H54 (cell line): ENCODE data around the gene RNF17.
"Not testable (repeated sequence)": the region's sequence is repeated elsewhere in the genome, so short reads cannot be mapped to it uniquely, and the experiment has no call there.

Experiments used
- DNase-seq: peaks from one replicate; pipeline ENCODE4 v3.0.0; 2011; ENCODE audit warnings: low spot score, mixed read lengths; ENCODE audit not compliant: insufficient read length
- FAIRE-seq: peaks from 3 replicates; lab custom pipeline; 2011; peaks lifted over from hg19 to GRCh38; lab: Jason Lieb, UNC
- POLR2A ChIP-seq: IDR thresholded peaks from 2 replicates; pipeline ENCODE4 v1.6.1; 2011; ENCODE audit warnings: low read depth, mild to moderate bottlenecking, low read length

The RNF17 gene

DNA sequence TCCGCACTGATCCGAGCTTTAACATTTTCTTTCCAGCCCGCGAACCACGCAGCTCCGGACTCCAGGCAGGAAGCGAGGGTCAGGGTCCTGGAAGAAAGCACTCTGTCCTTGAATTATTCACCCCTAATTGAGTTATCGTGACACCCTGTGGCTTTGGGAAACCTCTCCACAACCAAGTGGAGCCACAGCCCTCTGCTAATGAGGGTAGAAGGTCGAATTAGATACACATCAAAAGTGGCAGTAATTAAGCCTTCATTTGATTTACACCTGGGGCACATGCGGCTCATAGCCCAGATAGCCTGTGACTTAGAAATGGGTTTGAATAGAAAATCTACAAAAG is 15.9 kb upstream of the RNF17 start:
- TF ChIP-seq POLR2A = no peak
- FAIRE-seq (no peak), DNase-seq (no peak)

DNA sequence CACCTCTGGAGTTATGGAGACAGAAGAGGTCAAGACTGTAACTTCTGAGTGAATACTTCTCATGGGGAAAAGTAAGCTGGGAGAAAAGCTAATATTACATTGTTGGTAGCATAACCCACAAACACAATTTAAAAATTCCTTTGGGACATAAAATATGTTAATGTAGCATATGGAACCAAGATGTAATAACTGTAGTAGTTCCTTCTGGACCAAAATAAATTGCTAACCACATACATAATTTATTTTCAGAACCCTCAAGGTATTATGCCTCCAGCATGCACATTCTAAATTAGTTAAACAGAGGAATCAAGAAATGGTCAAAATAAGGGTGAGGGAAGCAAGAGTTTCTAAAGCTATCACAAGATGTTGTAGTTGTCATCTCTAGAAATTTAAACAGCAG is 4.8 kb upstream of the RNF17 start:
- DNase-seq (no peak), FAIRE-seq (no peak)
- TF ChIP-seq POLR2A = no peak

DNA sequence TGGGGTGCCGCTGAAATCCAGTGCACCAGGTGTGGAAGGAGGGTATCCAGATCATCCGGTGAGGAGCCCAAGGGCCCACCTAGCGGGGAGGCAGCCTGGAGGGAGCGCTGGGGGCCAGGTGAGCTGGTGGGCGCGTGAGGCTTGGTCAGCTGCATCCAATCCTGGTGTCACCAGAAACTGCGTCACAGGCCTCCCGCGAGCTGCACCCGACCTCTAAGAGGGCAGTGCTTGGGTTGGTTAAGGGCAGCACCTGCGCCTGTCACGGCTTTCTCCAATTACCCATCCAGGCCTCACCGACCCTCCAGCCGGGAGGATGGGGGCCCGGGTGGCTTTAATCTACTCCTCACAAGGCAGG is 284 bp downstream of the RNF17 start:
- FAIRE-seq (no peak), DNase-seq (no peak)
- TF ChIP-seq POLR2A = no peak

DNA sequence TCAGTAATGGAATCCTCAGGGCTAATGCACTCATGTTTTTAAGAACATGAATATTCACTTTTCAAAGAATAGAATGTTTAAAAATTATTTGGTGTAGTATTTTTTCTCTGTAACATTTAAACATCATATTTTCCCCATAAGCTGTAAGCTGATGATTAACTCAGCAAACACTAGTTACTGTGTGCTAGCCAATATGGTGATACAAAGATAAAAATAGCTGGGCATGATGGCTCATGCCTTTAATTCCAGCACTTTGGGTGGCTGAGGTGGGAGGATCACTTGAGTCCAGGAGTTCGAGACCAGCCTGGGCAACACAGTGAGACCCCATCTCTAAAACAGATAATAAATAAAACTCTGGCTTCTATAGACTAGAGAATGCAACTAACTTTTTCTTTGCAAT is 13.2 kb downstream of the RNF17 start:
- FAIRE-seq = no peak
- no peak for DNase-seq
- no peak for TF ChIP-seq POLR2A

DNA sequence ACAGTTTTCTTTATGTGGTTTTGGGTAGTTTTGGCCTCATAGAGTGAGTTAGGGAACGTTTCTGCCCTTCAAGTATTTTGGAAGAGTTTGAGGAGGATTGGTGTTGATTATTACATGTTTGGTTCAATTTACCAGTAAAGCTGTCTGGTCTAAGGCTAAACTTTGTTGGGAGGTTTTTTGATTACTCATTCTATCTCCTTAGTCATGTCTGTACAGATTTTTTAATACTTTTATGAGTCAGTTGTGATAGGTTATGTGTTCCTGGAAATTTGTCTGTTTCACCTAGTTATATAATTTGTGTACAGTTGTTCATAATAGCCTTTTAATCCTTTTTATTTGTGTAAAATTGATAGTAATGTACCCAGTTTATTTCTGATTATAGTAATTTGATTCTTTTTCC is 20.4 kb downstream of the RNF17 start:
- TF ChIP-seq POLR2A = no peak
- FAIRE-seq (no peak), DNase-seq (no peak)

DNA sequence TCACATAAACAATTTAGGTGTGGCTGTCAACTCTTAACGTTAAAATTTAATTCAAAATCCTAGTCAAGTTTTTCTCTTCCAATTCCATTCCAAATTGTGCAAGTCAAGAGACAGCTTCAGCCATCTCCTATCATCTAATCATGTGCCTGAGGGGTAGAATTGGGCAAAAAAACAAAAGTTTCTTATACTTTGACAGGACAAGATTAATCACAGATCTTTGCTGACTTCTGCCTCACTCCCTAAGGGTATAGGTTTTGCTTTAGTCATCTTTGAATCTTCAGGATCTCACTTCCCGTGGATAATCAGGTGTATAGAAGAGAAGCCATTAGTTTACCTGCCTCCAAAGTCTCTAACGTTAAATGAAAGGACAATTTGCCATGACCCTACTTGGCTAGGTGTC is 24.6 kb downstream of the RNF17 start:
- TF ChIP-seq POLR2A = no peak
- DNase-seq (no peak), FAIRE-seq (no peak)

DNA sequence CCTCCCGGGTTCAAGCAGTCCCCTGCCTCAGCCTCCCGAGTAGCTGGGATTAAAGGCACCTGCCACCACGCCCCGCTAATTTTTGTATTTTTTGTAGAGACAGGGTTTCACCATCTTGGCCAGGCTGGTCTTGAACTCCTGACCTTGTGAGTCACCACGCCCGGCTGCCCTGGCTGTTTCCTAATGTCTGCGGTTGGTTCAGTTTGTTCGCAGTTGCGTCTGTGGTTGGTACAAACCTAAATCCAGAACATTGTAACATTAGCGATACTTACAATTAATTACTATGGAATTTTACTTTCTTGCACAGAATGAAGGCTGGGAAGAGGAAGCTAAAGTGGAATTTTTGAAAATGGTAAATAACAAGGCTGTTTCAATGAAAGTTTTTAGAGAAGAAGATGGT is 38.1 kb downstream of the RNF17 start:
- DNase-seq (no peak), FAIRE-seq (no peak)
- TF ChIP-seq POLR2A = no peak

DNA sequence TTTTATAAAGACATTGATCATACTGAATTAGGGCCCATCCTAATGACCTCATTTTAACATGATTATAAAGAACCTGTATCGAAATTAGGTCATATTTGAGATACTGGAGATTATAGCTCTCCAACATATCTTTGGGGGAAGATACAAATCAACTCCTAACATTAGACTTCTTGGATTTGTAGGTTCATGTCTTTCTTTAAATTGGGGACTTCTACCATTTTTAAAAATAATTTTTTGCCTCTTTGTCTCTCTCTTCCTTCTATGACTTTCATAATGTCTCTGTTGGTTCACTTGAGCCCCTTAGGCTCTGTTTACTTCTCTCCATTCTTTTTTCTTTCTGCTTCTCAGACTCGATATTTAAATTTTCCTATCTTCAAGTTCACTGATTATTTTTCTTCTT is 57.2 kb downstream of the RNF17 start:
- FAIRE-seq = no peak
- no peak for TF ChIP-seq POLR2A
- no peak for DNase-seq

DNA sequence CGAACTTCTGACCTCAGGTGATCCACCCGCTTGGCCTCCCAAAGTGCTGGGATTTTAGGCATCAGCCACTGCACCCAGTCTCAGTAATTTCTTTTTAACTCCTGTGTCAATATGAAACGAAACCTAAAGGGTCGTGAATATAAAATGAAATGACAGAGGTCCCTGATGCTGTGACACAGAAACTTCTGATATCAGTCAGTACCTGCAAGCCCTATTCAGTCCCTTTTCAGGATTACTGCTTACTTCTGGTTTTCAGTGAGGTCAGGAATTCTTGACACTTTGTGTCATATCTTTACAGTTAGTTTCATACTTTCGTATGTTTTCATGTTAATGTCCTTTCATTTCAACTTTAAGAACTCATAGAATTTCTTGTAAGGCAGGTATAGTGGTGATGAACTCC is 58.7 kb downstream of the RNF17 start:
- FAIRE-seq (no peak), DNase-seq (no peak)

DNA sequence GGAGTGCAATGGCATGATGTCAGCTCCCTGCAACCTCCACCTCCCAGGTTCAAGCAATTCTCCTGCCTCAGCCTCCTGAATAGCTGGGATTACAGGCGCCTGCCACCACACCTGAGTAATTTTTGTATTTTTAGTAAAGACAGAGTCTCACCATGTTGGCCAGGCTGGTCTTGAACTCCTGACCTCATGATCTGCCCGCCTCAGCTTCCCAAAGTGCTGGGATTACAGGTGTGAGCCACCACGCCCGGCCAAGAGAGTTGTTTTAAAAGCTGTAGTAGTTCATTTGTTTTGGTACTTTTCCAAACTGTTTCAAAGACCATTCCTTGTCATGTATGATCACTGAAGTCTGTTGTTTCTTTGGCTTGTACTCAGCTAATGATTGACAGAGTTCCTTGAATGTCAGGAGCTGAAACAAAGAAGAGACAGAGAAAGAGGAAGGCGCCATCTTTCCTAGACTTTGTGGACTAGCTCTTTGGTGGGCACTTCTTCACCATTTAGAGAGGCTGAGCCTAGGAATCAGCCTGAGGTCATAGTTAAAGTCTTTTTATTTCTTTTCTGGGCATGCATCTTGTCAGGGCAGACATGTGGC is 59.2 kb downstream of the RNF17 start:
- not testable (repeated sequence) for DNase-seq, FAIRE-seq

More for the DNA sequence above, 58.7 kb downstream of the RNF17 start:
- no peak for TF ChIP-seq POLR2A

DNA sequence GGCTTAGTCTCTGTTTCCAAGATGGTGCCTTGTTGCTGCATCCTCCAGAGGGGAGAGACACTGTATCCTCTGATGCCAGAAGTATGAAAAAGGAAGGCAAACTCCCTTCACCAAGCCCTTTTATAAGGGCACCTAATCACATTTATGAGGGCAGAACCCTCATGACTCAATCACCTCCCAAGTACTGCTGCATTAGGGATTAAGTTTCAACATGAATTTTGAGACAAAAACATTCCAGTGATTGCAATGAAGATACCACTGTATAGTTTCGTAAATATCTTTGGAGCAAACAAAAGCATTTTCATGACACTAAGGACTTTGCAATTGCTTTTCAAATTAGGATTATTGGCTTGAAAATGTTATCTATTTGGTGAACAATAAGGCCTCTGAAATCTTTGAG is 63.8 kb downstream of the RNF17 start:
- no peak for FAIRE-seq
- DNase-seq = no peak
- no peak for TF ChIP-seq POLR2A

DNA sequence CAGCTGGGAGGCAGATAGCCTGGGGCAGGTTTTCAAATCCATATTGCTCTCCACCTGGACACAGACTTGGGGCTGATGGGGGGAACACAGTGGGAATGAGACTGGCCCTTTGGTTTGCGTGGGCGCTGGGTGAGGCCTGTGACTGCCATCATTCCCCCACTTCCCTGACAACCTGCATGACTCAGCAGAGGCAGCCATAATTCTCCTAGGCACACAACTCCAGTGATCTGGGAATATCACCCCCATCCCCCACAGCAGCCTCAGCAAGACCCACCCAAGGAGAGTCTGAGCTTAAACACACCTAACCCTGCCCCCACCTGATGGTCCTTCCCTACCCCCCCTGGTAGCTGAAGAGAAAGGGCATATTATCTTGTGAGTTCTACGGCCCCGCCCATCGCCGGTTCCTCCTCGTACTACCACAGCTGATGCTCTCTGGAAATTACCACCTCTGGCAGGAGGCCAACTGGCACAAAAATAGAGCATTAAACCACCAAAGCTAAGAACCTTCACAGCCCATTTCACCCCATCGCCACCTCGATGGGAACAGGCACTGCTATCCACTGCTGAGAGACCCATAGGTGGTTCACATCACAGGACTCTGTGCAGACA is 71.0 kb downstream of the RNF17 start:
- DNase-seq (no peak), FAIRE-seq (no peak)
- TF ChIP-seq POLR2A = no peak

DNA sequence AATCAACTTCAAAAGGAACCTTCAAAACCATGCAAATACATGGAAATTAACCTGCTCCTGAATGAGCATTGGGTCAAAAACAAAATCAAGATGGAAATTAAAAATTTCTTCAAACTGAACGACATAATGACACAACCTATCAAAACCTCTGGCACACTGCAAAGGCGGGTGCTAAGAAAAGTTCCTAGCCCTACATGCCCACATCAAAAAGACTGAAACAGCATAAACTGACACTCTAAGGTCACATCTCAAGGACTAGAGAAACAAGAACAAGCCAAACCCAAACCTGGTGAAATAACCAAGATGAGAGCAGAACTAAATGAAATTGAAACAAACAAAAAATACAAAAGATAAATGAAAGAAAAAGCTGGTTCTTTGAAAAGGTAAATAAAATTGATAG is 73.6 kb downstream of the RNF17 start:
- FAIRE-seq = not testable (repeated sequence)

DNA sequence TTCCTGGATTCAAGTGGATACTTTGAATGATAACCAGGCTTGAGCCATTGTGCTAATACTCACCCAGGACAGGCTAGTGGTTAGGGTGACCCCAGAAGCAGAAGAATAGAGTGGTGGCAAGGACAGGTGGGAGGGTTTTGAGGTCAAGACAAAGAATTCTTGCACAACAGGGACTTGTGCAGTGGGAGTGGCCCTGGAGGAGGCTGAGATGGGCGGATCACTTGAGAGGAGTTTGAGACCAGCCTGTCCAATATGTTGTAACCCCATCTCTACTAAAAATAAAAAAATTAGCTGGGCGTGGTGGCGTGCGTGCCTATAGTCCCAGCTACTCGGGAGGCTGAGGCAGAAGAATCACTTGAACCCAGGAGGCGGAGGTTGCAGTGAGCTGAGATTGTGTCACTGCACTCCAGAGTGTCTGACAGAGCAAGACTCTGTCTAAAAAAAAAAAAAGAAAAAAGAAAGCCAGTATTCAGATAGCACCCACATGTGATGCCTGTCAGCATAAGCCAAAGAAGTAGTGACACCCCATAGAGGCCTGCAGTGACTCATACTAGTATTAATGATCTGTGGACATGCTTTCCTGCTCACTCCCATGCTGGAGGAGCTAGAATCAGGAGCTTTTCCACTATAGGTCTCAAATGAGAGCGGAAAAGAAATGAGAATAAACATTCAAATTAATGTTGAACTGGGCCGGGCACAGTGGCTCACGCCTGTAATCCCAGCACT is 78.7 kb downstream of the RNF17 start:
- no peak for TF ChIP-seq POLR2A
- DNase-seq = no peak
- no peak for FAIRE-seq

More for the DNA sequence above, 73.6 kb downstream of the RNF17 start:
- DNase-seq = not testable (repeated sequence)

DNA sequence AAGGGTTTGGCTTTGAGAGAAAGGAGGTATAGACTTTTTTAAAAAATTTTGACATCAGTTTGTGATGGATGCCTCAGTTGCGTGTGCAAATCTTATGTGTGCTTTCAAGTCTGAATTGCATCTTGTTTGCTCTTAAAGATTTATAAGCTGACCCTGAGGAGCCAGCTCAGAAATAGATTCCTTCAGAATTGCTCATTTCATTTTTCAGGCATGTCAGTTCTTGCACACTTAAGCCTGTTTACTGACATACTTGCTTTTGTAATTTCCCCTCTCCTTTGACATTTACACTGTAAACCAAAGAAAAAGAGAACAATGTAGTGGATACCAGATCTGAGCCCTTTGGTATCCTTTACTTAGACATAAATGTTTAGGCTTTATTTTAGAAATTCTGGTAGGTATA is 87.6 kb downstream of the RNF17 start:
- DNase-seq (no peak), FAIRE-seq (no peak)
- TF ChIP-seq POLR2A = no peak

DNA sequence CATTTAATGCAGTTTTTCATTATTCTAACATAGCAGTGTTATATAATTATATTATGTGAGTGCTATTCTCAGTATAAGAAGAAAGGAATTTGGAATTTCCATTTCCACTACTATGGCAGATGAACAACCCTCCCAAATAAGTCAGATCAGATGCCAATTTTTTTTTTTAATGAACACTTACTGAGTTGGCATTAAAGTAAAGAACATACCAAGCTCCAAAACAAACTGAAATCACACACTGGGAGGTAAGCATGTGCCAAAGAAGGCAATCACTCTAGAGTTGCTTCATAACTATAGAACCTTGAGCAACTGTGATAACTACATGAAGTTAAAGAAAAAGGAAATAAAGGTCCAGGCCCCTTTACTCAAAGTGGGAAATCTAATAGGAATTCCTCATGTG is 90.3 kb downstream of the RNF17 start:
- DNase-seq (no peak), FAIRE-seq (no peak)
- TF ChIP-seq POLR2A = no peak
